SH-SY5Y (cell line): ENCODE results near the gene RBFOX2.

ENCODE experiments used
- GATA2 ChIP-seq: IDR thresholded peaks from 2 replicates; pipeline ENCODE4 v1.6.1; 2011; ENCODE audit warnings: mild to moderate bottlenecking, low read depth, low read length
- GATA3 ChIP-seq: IDR thresholded peaks from 2 replicates; pipeline ENCODE4 v1.6.1; 2011; ENCODE audit warnings: low read depth, mild to moderate bottlenecking, low read length, moderate library complexity

Gene RBFOX2

DNA sequence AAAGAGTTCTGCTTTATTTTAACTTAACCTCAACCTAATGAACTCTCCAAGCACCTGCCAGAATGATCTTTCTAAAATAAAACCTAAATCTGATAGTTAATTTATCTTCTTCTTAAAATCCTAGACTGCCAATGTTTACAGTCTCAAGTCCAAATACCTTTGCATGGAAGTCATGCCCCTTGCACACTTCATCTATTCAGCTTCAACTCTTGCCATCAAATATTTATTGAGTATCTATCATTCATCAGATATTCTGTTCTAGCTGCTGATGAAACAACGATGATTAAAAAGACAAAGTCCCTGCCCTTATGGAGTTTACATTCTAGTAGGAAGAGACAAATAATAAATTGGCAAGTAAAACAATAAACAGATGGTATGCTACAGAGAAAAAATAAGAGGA, 209.2 kb downstream of the RBFOX2 start:
- no peak for TF ChIP-seq GATA2
- TF ChIP-seq GATA3: no peak

DNA sequence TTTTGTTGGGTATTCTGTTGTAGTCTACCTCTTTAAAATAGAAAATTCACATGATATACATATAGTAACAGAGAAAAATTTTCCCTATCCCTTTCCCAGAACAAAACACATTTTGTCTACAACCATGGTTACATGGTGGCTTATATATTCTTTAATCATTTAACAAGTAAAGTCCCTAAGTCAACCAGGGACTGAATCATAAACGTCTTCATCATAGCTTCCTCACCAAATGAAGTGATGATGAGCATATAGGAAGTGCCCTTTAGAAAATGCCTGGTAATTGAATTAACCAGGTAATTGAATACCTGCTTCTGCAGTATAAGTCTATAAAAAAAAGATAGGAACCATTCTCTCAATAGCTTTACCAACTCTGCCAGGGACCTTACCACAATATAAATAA, 209.7 kb downstream of the RBFOX2 start:
- TF ChIP-seq GATA3 (no peak), GATA2 (no peak)

DNA sequence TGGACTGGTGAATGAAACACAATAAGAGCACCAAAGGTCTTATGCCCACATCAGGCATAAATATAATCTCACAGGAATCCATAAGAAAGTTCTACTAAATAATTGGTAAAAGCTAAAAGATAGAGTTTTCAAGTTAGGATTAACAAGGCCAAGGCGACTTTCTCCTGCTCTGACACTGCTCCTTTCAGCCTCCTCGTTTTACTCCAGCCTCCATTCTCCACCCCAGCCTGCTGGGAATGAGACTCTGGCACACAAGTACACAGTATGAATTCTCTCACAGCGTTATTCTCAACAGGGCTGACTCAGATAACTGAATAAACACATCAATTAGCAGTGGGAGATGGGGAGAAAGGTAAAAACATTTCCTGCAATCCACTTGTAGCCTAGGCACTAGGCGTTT, 216.0 kb downstream of the RBFOX2 start:
- TF ChIP-seq GATA3 (no peak), GATA2 (no peak)

DNA sequence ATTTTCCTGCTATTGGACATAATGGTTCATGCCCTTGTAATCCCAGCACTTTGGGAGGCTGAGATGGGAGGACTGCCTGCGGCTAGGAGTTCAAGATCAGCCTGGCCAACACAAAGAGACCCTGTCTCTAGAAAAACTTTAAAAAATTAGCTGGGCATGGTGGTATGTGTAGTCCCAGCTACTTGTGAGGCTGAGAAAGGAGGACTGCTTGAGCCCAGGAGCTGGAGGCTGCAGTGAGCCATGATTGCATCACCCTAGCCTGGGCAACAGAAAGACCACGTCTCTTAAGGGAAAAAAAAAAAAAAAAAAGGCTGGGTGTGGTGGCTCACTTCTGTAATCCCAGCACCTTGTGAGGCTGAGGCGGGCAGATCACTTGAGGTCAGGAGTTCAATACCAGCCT, 217.0 kb downstream of the RBFOX2 start:
- TF ChIP-seq GATA2 (no peak), GATA3 (no peak)

DNA sequence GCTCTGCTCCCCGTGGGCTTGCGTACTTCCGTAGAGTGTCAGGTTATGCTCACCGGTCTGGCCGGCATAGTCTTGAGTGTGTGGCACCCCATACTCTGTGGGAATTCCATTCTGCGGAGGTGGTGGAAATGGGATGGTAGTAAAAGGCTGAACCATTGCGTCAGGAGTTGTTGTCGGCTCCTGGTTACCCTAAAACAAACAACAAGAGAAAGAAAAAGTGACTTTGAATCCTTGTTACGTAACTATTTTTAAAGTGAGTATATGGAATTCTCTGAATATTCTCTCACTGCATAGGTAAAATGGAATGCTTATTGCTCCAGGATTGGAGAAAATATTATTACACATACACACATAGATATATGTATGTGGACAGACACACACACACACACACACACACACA, 218.8 kb downstream of the RBFOX2 start:
- TF ChIP-seq GATA2: no peak
- no peak for TF ChIP-seq GATA3

DNA sequence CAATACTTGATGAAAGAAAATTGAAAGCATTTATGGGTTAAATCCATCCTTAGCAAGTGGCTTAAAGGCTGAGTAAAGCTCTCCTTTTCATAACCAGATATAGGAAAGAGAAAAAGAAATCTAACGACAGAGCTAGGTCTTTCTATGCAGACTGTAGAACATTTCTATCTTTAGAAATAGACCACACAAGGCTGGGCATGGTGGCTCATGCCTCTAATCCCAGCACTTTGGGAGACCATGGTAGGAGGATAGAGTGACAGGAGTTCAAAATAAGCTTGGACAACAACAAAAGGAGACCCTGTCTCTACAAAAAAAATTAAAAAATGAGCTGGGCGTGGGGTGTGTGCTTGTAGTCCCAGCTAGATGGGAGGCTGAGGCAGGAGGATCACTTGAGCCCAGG, 220.2 kb downstream of the RBFOX2 start:
- TF ChIP-seq GATA2 (no peak), GATA3 (no peak)

DNA sequence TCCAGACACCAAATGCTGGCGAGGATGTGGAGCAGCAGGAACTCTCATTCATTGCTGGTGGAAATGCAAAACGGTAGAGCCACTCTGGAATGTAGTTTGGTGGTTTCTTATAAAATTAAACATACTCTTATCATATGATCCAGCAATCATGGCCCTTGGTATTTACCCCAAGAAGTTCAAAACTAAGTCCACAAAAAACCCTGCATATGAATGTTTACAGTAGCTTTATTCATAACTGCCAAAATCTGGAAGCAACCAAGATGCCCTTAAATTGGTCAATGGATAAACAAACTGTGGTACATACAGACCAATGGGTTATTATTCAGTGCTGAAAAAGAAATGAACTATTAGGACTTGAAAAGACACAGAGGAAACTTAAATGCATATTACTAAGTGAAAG, 223.2 kb downstream of the RBFOX2 start:
- TF ChIP-seq GATA3 (no peak), GATA2 (no peak)

DNA sequence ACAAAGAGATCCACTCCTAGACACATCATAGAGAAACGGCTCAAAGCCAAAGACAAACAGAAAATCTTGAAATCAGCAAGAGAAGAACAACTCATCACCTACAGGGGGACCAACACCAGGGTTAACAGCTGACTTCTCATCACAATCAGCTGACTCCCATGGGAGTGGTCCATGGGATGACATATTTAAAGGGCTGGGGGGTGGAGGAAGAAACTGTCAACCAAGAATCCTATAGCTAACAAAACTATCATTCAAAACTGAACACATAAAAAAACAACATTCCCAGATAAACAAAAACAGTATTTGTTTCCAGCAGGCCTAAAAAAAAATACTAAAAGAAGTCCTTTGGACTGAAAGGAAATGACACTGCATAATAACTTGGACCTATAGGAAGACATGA, 224.2 kb downstream of the RBFOX2 start:
- TF ChIP-seq GATA2: no peak
- no peak for TF ChIP-seq GATA3

DNA sequence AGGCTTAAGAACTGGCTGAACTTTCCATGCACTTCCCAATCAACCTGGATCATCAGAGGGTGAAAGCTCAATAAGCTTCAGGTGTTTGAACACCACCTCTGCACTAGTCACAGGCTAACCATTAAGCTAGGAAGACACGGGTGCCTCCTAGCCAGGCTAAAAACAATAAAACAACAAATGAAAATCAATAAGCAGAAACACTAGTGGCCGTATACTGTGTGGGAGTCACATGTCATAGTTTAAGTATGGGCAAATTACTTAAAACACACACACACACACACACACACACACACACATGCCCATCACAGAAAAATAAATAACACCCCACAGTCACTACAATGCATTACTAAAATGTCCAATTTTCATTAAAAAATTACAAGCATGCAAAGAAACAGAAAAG, 225.7 kb downstream of the RBFOX2 start:
- TF ChIP-seq GATA3 (no peak), GATA2 (no peak)

DNA sequence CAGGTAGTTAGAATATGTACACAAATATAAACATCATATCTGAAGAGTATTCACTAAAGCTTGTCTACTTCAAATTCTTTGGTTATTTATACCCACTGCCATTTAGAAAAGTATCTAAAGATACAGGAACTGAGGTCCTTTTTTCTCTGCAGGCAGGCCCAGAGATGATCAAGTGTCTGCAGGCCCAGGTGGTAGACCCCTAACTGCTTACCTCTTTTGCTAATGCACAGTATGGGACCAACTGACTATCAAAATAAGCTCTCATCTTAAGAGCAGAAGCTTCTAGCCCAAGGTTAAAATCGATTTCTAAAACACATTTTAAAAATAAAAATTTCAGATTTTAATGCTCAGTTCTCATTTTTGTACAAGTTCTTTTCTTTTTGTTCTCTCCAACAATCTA, 229.5 kb downstream of the RBFOX2 start:
- TF ChIP-seq GATA3 (no peak), GATA2 (no peak)

DNA sequence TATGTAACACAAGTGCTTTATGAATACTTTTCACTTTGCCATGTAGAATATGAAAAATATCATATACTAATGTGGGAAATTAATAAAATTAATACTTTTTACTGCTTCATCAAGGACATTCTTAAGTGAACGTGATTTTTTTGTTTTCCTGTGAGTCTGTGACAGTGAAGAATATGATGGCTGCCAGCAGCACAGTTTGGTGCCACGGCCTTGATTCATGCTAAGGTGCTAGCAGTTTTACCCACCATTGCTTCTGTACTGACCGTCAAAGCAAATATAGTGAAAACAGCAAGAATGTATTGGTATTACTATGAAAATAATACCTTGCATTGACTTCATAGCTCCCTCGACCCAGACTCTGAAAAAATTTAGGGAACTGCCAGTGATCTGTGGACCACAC, 231.2 kb downstream of the RBFOX2 start:
- no peak for TF ChIP-seq GATA2
- TF ChIP-seq GATA3: no peak

DNA sequence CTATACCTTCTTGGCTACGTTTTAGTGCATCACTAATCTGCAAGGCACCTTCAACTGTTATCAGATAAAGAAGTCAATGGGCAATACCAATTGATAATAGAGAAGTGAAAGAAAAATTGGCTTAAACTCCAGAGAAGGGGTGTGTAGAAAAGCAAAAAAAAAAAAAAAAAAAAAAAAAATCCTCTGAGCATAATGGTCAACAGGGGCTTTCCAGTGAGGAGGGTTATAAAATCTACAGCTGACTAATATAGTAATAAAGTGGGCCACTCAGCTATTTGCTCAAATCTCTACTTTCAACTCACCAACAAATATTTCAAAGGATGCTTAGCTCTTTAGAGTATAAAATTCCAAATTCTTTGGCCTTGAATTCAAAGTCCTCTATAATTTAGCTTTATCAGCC, 233.1 kb downstream of the RBFOX2 start:
- TF ChIP-seq GATA3 (no peak), GATA2 (no peak)

DNA sequence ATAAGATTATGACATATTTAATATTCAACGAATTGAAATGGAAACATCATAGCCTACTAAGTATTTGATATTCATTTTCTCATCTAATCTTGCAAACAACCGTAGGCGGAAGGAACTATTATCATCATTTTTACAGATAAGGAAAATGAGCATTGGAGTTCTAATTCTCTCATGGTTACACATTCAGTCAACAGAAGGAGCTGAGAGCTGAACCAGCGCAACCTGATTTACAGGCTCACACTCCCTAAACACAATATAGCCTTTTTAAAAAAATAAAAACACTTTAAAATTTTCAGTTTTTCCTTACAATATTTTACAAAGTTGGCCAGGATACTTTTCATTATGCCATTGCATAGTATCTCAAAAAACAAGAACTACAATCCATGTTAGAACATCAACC, 236.1 kb downstream of the RBFOX2 start:
- no peak for TF ChIP-seq GATA2
- TF ChIP-seq GATA3: no peak

DNA sequence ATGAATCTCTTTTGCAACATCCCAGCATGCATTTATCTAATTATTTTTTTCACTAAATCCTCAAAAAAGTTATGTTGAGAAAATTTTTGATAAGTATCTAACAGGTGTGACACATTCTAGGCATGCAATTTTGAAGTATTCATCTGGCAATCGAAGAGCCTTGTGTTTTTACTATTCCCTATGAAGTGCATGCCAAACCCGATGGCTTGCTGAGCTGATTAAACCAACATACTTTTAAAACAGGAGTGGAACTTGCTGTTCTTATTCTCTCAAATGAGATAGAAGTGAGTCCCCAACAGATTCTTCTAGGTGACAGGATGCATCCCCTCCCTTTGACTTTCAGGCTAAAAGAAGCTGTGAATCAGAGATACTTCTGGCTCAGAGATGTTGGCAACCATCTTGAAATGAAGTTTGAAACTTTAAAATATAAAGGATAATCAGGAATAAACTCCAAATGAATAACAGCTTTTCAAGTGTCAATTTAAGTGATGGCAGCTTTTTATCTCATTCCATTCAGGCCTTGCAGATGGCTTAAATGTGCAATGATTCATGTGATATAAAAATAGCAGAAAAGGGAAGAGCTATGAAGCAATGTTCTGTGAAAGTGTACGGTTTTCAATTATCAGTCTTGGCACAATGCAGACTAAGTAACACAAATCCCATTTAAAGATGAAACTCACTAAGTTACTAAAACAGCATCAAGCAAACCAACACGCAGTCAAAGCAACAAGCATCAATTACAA, 243.3 kb downstream of the RBFOX2 start:
- TF ChIP-seq GATA3 (no peak), GATA2 (no peak)

DNA sequence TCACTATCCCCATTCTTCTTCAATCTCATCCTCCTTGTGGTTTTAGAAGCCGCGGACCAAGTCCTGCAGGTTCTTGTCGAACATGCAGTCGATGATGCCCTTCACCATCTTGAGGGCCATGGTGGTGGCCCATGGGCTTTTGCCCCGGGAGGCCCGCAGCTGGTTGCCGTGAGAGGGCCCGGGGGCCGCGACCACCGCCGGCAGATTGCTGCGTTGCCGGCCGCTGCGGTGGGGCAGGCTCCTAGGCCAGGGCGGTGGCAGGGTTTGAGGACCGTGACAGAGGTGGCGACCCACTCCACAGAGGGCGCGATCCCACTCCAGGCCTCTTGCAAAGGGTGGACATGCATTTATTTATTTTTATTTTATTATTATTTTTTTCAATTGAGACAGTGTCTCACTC, 244.0 kb downstream of the RBFOX2 start:
- TF ChIP-seq GATA2 (no peak), GATA3 (no peak)
